T-helper 9 cell (primary cell): ENCODE measurements around the gene PSMD12.
A peak's percentile ranks its signal among the peaks of the same experiment; 100 is the strongest.
"Not testable (repeated sequence)": the region's sequence is repeated elsewhere in the genome, so short reads cannot be mapped to it uniquely, and the experiment has no call there.

Source experiments
- DNase-seq: peaks from one replicate; pipeline ENCODE4 v3.0.0-alpha.2; 2020
- total RNA-seq, 2 donors: gene quantifications; one replicate each; lab custom pipeline; 2026; lab: John Stamatoyannopoulos, UW

The PSMD12 gene
- 58.3 to 58.9 reads per million in 2 donors for total RNA-seq

- peak; percentile 92 for DNase-seq
Observed at GRCh38 chr17:67366193-67367157, at the start of gene PSMD12. PSMD12 (minus strand) TSS chr17:67366577; CDS start chr17:67366519, 58 bp downstream.

GRCh38 chr17:67415291-67415690 lies 48.9 kb upstream of the PSMD12 start:
- DNase-seq = no peak

GRCh38 chr17:67414559-67414958 lies 48.2 kb upstream of the PSMD12 start:
- DNase-seq = no peak

GRCh38 chr17:67414130-67414529 lies 47.8 kb upstream of the PSMD12 start:
- DNase-seq = no peak

GRCh38 chr17:67413388-67413787 lies 47.0 kb upstream of the PSMD12 start:
- DNase-seq = no peak

GRCh38 chr17:67412941-67413340 lies 46.6 kb upstream of the PSMD12 start:
- no peak for DNase-seq

- DNase-seq = no peak
Observed at GRCh38 chr17:67412032-67412431, 45.7 kb upstream of the PSMD12 start.

- no peak for DNase-seq
Observed at GRCh38 chr17:67411397-67411796, 45.0 kb upstream of the PSMD12 start.

- not testable (repeated sequence) for DNase-seq
Observed at GRCh38 chr17:67408455-67408830, 42.1 kb upstream of the PSMD12 start.

GRCh38 chr17:67403483-67403882 lies 37.1 kb upstream of the PSMD12 start:
- no peak for DNase-seq

- no peak for DNase-seq
Observed at GRCh38 chr17:67403065-67403464, 36.7 kb upstream of the PSMD12 start.

GRCh38 chr17:67401598-67402504 lies 35.5 kb upstream of the PSMD12 start:
- DNase-seq = no peak

- no peak for DNase-seq
Observed at GRCh38 chr17:67401106-67401505, 34.7 kb upstream of the PSMD12 start.

GRCh38 chr17:67400193-67400592 lies 33.8 kb upstream of the PSMD12 start:
- no peak for DNase-seq

GRCh38 chr17:67399676-67400075 lies 33.3 kb upstream of the PSMD12 start:
- DNase-seq = no peak

- no peak for DNase-seq
Observed at GRCh38 chr17:67393809-67394397, 27.5 kb upstream of the PSMD12 start.

- no peak for DNase-seq
Observed at GRCh38 chr17:67392111-67392510, 25.7 kb upstream of the PSMD12 start.

GRCh38 chr17:67390646-67391361 lies 24.4 kb upstream of the PSMD12 start:
- peak; percentile 32 for DNase-seq

- no peak for DNase-seq
Observed at GRCh38 chr17:67390006-67390645, 23.7 kb upstream of the PSMD12 start.

- DNase-seq = no peak
Observed at GRCh38 chr17:67388986-67389385, 22.6 kb upstream of the PSMD12 start.

- DNase-seq = not testable (repeated sequence)
Observed at GRCh38 chr17:67388536-67388935, 22.2 kb upstream of the PSMD12 start.
